ENCODE data around the gene RHEX.

RHEX gene

DNA sequence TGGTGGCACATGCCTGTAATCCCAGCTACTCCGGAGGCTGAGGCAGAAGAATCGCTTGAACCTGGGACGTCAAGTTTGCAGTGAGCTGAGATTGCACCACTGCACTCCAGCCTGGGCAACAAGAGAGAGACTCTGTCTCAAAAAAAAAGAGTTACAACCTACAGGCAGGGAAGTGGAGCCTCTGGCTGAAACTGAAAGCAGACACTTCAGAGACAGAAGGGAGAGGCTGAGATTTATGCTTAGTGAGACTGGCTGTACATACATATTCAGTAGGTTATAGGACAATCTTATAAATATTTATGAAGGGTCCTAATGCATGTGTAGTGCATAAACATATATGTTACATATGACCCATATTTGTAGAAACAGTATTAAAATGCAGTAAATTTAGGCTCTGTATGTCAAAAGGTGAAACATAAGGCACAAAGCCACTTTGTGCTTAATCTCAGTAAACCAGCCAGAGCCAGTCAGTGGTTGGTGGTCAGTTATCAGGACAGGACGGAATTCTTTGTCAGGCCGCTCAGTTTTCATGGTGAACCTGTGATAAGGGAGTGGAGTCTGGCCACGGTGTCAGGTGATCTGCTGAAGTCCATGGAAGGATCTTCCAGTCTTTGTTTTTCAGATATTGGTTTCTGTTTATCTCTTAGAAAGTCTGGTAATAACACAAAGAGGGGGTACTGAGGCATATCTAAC is 13.7 kb downstream of the RHEX start:
- TF ChIP-seq, protein P1, sequence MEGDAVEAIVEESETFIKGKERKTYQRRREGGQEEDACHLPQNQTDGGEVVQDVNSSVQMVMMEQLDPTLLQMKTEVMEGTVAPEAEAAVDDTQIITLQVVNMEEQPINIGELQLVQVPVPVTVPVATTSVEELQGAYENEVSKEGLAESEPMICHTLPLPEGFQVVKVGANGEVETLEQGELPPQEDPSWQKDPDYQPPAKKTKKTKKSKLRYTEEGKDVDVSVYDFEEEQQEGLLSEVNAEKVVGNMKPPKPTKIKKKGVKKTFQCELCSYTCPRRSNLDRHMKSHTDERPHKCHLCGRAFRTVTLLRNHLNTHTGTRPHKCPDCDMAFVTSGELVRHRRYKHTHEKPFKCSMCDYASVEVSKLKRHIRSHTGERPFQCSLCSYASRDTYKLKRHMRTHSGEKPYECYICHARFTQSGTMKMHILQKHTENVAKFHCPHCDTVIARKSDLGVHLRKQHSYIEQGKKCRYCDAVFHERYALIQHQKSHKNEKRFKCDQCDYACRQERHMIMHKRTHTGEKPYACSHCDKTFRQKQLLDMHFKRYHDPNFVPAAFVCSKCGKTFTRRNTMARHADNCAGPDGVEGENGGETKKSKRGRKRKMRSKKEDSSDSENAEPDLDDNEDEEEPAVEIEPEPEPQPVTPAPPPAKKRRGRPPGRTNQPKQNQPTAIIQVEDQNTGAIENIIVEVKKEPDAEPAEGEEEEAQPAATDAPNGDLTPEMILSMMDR (conservative IDR thresholded peaks at IDR 0.05; ENCODE audit: low read depth) = no peak
- H3K27ac ChIP-seq = no peak overlapping the region
- no peak for DNase-seq (ENCODE audit: low spot score)
- POLR2A ChIA-PET (ENCODE audit: low non-redundant PET) = no interaction called here
- CTCF ChIA-PET = no interaction called here

DNA sequence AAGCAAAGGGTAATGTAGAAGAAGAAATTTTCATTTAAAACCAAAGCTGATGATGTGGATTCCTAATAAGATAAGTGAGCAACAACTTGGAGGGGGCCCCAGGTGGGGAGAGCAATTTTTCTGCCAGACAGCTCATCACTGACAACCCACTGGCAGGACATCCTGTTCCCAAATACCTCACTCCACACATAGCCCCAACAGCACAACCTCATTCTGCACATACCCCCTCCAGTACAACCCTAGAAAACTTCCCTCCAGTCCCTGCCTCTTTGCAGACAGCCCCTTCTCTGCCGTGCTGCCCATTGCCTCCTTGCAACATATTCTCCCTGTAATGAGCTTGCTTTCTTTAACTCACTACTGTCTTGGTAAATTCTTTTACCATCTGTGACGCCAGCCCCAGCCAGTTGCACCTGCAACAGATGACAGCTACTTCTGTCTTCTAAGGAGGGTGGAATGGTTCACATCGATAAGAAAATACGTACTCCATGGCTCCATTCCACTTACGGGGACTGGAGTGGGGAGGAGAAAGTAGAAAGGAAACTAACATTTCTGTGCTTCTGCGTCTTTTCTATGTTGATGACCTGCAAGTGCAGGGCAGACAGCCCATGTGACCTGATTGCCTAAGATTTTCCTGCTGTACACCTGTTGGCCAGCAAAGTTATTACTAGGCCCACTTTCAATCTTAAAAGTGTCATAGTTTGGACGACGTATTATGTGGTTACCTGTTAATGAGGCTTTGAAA is 14.7 kb downstream of the RHEX start:
- TF ChIP-seq, protein P1 (conservative IDR thresholded peaks at IDR 0.05; ENCODE audit: low read depth) = no peak
- H3K27ac ChIP-seq = no peak overlapping the region
- ChIA-PET CTCF (interaction anchor here (0.5 to 0.9 kb wide), 3 partner anchors 28 to 836 kb away, joined by 3 to 4 read pairs (median 3); no protein-coding TSS in a partner anchor), POLR2A (ENCODE audit: low non-redundant PET) (no interaction called here)
- DNase-seq (ENCODE audit: low spot score) = no peak

DNA sequence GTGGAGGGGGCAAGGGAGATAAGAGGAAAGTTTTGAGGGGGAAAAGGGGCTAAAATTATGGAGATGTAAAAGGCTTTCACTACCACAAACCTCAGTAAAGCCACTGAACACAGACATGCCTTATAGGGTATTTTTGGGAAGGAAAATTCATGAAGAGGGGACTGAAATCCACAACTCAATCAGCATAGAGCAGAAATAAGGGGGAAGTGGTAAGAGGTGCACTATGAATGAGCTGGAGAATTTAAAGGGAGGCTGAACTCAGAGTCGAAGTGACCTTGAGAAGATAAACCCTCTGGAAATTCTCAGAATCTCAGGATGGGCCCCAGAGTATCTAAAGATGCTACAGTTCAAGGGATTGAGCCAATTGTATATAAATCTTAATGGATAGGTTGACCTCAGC is 15.3 kb downstream of the RHEX start:
- TF ChIP-seq, protein P1 (conservative IDR thresholded peaks at IDR 0.05; ENCODE audit: low read depth) = no peak
- ChIA-PET CTCF (interaction anchor here (0.6 kb wide), 1 partner anchor 835 kb away, joined by 4 read pairs; no protein-coding TSS in a partner anchor), POLR2A (ENCODE audit: low non-redundant PET) (no interaction called here)
- no peak overlapping the region for H3K27ac ChIP-seq
- no peak for DNase-seq (ENCODE audit: low spot score)

DNA sequence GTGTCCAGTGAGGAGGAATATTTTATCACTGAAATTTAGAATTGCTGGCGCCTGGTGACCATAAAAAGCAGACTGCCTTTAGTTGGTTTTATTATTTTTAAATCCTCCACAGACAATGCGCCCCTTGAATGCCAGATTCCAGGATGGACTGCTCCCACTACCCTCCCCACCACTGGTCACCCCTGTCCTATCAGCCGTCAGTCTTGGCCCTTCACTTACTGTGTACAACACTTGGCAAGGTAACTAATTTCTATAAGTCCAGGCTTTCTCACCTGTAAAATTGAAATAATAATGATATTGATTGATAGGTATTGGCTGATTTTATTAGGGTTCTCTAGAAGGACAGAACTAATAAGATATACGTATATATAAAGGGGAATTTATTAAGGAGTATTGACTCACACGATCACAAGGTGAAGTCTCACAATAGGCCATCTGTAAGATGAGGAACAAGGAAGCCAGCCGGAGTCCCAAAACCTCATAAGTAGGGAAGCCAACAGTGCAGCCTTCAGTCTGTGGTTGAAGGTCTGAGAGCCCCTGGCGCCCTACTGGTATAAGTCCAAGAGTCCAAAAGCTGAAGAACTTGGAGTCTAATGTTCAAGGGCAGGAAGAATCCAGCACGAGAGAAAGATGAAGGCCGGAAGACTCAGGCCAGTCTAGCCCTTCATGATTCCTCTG is 17.8 kb downstream of the RHEX start:
- ChIA-PET CTCF (no interaction called here), POLR2A (ENCODE audit: low non-redundant PET) (no interaction called here)
- DNase-seq (ENCODE audit: low spot score) = no peak
- TF ChIP-seq, protein P1 (conservative IDR thresholded peaks at IDR 0.05; ENCODE audit: low read depth) = no peak
- H3K27ac ChIP-seq = no peak overlapping the region

DNA sequence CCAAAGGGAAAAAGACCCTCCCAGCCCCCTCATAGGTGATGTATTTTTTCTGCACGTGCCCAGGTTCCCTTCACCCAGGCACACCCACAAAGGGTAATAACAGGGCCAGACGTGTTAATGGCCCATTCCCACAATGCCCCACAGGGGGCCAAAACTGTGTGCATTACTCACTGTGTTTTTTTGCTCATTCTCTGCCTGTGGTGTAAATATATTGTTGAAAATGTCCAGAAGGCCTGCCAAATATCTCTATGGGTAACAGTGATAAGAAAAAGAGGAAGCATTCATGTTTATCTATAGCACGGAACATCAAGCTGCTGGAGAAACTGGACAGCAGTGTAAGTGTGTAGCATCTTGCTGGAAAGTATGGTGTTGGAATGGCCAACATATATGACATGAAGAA is 21.9 kb downstream of the RHEX start:
- CTCF ChIA-PET = interaction anchor here (0.7 kb wide), 1 partner anchor 76 kb away, joined by 3 read pairs; no protein-coding TSS in a partner anchor
- no peak for DNase-seq (ENCODE audit: low spot score)
- TF ChIP-seq, protein P1 (conservative IDR thresholded peaks at IDR 0.05; ENCODE audit: low read depth) = no peak
- no peak overlapping the region for H3K27ac ChIP-seq
- POLR2A ChIA-PET (ENCODE audit: low non-redundant PET) = no interaction called here

All from RWPE1 (cell line).